SH-SY5Y (cell line): ENCODE measurements around the gene PLEKHA5.

Experiments used
- GATA2 ChIP-seq: IDR thresholded peaks from 2 replicates; pipeline ENCODE4 v1.6.1; 2011; ENCODE audit warnings: mild to moderate bottlenecking, low read depth, low read length
- GATA3 ChIP-seq: IDR thresholded peaks from 2 replicates; pipeline ENCODE4 v1.6.1; 2011; ENCODE audit warnings: low read depth, mild to moderate bottlenecking, low read length, moderate library complexity

The PLEKHA5 gene

DNA sequence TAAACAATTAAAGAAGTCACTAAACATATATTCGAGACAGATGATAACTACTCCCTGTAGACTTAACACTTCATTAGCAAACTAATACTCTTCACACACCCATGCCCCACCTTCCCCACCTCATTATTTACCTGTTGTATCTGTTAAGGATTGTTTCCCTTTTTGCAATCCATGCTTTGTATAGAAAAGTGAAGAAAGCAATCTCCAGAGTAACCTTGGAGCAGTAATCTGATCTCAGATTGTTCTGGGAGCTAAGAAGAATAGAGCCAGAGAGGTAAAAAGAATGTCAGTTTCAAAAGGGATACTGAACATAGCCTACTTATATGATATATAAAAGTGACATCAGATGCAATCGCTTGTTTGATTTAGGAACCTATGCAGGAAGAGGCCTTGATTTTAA lies 37.4 kb downstream of the PLEKHA5 start:
- TF ChIP-seq GATA3 = no peak
- TF ChIP-seq GATA2 = no peak

DNA sequence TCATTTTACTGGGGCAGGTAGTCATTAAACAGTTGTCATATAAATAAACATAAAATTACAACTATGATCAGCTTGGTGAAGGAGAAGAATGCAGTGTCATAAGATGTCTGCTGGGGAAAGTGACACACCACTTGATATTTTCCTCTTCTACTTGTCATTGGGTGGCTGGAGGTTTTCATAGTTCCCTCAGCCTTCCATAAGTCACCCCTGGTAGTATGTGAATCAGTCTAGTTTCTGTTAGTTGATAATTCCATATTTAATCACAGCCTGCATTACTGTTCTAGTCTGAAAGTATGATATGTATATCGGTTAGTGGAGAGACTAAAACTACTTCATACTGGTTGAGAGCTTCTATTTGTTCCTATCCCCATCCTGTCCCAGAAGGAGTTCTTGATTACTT lies 38.2 kb downstream of the PLEKHA5 start:
- TF ChIP-seq GATA2 = no peak
- no peak for TF ChIP-seq GATA3

DNA sequence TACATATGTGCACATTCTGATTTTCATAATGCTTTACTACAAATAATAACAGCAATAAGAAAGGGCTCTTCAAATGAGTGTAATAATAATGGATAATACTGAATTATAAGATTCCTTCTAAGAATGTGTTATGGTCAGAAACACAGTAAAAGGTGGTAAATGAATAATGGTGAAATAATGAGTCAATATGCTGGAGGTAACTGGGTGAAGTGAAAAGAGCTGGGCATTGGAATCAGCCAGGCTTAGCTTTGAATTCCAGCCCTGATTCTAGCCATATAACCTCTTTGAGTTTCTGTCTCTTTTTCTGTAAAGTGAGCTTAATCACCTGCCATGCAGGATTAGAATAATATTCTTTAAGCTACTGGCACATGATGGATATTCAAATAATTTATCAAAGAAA lies 39.1 kb downstream of the PLEKHA5 start:
- TF ChIP-seq GATA2 (no peak), GATA3 (no peak)

DNA sequence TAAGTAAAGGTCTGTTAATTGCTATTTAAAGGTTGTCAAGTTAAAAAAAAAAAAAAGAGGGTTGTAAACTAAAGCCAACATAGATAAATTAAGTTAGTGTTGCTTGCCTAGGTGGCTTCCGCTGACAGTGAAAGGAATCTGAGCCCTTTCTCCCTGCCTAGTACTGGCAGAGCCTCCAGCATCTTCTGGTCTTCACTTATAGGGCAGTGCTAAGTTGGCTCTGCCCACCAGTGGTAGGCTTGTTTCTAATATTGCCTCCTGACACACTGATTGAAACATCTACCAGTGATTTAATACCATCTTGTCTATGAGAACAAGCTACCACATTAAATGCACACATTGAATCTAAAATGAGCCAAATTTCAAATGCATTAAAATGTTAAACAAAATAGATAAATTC lies 39.7 kb downstream of the PLEKHA5 start:
- TF ChIP-seq GATA2 (no peak), GATA3 (no peak)

DNA sequence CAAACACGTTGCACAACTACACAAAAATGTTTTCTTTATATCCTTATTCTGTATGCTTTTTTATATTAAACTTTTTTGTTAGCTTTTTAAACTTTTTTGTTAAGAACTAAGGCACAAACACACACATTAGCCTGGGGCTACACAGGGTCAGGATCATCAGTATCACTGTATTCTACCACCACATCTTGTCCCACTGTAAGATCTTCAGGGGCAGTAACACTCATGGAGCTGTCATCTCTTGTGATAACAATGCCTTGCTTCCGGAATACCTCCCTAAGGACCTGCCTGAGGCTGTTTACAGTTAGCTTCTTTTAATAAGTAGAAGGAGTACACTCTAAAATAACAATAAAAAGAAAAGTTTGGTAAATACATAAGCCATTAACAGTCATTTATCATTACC lies 42.2 kb downstream of the PLEKHA5 start:
- no peak for TF ChIP-seq GATA2

DNA sequence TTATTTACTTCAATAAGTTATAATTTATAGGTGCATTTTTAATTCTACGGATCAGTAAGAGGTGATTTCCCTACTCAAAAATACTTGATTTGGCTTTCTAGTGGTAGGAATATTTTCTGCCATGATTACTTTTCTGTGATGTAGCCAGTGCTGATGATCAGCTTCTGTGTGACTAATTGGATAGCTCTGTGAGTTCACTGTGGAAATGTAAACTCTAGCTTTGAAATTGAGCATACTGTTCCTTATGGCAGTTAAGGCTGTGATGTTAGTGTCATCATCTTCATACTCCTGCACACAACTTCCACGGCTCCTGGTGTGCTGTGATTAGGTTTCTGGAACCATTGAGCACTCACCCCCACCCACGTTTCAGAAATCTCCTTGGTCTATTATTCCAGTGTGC lies 48.2 kb downstream of the PLEKHA5 start:
- no peak for TF ChIP-seq GATA2
- TF ChIP-seq GATA3 = no peak

DNA sequence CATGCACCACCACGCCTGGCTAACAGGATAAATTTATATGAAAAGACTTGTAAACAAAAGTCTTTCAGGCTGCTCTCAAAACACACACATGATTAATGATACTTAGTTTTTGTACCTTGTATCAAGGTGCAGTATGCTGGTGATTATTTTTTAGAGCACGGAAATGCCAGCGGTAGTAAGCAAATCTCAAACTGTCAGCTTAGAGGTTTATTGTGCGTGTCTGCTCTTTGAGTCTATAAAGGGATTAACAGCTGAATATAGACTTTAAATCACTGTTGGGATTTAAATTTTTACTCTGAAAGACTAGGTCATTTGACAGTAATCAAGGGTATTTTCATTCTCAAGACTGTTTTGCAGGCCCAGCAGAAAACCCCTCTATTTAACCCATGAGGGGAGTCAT lies 50.5 kb downstream of the PLEKHA5 start:
- no peak for TF ChIP-seq GATA2
- TF ChIP-seq GATA3 = no peak

DNA sequence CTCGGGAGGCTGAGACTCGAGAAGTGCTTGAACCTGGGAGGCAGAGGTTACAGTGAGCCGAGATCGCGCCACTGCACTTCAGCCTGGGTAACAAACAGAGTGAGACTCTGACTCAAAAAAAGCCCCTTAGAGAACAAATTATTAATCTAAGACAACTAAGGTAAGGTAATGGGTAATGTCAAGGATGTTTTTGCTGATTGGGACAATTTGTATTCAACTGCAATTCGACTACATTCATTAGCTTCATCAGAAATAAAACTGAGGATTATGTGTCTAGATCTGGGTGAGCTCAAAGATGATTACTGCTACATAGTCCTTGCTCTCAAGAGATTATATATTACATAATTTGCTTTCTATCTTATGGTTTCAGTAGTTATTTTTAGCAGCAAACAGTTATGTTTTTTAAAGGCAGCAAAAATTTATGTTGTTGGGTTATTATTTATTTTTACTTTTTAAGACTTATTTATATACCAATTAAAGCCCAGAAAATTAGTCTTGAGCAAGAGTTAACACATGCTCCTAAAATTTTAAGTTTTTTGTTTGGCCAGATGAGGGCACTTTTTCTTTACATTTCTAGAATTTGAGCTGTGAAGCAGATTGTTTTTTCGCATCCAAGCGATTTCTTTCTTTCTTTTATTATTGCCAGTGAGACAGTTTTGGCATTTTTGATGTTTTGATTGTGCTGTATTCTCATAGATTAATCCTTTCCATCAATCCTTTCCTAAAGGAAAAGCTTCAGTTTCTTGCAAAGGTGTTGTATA lies 52.3 kb downstream of the PLEKHA5 start:
- TF ChIP-seq GATA3 = no peak
- TF ChIP-seq GATA2 = no peak

DNA sequence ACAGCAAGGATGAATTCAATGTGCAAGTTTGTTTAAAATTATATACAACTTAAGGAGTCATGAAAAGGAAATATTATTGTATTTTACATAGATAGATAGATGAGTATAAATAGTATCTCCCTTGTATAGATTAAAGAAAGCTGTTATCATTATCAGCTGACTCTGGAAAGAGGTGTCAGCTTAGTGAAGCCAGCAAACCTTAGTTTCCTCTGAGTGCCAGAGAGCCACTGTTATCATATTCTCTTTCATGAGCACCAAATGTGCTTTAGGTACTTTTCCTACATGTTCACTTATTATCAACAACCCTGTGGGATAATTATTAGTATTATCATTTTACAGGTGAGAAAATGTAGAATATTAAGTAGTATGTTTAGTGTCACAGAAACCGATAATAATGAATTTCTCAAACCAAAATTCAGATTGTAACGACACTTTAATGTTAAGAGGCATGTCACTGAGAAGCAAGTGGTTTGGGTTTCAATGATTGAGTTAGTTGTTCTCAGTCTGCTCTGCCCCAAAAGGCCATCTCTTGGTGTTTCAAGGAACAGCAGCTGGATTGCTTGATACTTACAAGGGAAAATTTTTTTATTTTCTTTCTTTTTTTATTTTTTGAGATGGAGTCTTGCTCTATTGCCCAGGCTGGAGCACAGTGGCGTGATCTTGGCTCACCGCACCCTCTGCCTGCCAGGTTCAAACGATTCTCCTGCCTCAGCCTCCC lies 53.7 kb downstream of the PLEKHA5 start:
- TF ChIP-seq GATA3 (no peak), GATA2 (no peak)

DNA sequence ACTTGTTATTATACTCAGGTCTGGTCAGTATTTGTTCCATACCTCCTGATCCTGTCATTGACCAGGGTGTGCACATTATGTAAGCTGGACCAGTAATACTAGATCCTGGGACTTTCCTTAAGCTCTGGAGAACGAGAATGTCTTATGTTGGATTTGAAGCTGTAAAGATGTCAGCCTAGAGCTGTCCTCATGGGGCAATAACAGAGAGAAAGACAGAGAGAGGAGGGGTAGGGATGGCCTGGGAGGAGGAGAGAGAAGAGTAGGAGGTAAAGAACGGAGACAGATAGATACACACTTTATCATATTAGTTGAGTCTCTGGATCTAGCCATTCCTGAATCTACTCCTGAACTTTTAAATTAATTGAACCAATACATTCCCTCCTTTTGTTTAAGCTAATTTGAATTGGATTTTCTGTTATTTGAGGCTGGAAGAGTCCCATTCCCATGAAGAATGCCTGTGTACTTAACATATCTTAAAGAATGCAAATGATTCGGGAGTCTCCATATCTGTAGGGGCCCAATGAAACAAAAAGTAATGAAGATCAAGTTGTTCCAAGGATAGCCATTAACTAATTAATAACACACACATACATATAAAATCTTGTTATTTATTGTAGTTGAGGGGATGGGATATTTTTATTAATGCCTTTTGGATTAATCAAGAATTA lies 55.9 kb downstream of the PLEKHA5 start:
- TF ChIP-seq GATA2 (no peak), GATA3 (no peak)

DNA sequence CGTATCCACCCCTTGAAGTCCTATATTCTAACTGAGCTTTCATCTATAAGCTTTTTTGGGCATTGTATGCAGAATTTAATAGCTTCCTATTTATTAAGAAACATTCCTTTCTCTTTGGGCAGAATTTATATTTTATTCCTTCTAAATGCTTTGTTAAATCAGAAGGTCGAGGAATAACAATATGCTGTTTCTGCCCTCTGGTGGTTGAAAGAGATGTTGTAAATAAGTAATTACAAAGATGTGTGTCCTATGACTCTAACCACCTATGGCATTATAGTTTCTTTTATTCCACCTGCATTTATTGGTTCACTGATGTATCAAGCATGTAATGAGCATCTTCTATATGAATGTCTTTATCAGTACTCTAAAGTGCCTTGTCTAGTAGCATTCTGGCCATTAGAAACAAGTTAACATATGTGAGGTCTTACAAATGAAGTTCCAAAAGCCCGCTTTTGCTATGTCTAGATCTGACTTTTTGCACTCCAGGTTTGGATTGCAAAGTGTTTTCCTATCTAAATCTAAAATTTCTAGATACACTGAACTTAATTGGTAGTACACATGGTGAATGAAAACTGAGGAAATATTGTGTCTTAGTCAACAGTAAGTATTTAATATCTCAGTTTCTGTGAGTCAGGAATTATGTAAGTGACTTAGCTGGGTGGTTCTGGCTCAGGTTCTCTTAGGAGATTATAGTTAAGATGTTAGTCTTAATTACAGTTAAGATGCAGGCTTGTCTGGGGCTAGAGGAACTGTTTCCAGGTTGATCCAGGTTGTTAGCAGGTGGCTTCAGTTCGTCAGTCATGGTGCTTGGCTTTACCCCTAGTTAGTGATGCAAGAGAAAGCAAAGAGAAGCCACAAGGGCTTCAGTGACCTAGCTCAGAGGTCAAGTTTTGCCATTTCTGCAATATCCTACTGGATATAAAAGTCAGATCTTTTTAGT lies 57.5 kb downstream of the PLEKHA5 start:
- no peak for TF ChIP-seq GATA2
- TF ChIP-seq GATA3 = no peak

DNA sequence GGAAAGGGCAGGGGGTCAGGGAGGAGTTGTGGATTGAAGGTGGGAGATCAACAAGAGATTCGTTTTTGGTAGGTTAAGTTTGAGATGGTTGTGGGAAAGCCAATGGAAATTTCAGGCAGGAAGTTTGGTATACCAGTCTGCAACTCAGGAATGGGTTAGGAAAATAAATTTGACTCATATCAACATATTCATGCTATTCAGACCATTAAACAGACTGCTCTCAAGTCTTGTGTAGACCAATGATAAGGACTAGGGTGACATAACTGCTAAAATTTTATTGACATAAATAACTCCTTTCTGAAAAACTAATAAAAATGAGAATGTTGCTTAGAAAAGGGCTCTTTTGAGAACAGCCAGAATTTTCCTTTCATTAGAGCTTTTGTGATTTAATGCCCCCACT lies 60.0 kb downstream of the PLEKHA5 start:
- no peak for TF ChIP-seq GATA3
- no peak for TF ChIP-seq GATA2

DNA sequence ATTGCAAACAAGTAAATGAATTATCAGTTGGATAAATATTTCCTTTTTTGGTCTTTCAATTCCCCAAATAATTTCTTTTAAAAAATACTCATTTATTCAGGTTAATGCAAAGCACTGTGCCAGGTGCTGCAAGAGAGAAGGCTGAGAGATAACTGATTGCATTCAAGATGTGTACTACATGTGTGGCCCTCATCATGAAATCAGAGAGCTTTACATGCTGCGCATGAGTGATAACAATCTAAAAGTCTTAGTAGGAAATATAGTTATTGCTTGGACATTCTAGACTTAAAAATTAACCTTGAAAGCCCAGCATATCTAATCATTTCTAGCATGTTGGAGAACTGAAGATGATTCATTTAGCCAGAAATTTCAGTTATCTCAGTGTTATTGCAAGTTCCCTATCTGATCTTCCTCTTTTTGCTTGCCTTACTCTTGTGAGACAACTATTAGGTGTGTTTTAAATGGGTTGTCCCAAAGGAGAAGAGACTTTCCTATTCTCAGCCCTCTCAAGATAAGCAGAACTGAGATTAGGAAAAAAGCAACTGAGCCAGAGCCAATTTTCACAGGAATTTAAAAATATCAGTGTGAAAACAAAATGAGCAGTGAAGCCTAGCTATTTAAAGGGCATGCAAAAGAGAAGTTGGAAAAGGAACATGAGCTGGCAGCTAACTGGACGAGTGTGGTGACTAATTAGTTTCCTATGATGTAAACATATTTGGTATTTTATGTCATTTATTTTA lies 60.9 kb downstream of the PLEKHA5 start:
- no peak for TF ChIP-seq GATA3
- no peak for TF ChIP-seq GATA2

DNA sequence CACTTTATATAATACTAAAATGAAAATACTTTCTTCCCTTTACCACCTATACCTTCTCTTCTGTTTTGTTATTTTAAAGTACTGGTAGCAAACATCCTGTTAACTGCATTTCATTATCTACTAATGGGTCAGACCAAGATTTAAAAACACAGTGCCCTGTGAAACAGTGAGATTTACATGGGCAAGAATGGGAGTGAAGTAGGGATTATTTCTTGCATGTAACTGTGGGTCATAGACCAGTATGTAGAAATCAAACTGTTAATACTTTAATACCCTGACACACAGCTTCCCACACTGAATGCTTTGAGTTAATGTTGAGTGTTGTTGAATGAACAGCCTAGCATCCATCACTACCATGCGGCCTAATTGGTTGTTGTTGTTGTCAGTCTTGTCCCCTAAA lies 61.6 kb downstream of the PLEKHA5 start:
- no peak for TF ChIP-seq GATA2
